HUES6 (cell line): ENCODE measurements around the gene SLC45A2.

ENCODE experiments used
- H3K27ac ChIP-seq: 2 replicates; pipeline ENCODE4 v1.7.0; 2013; ENCODE audit warnings: low read depth, mild to moderate bottlenecking, low read length, inconsistent platforms
- H3K27me3 ChIP-seq: 2 replicates; pipeline ENCODE4 v1.6.1; 2013; ENCODE audit warnings: low read length; ENCODE audit not compliant: control insufficient read depth, insufficient read depth
- H3K36me3 ChIP-seq: 2 replicates; pipeline ENCODE4 v1.6.1; 2013; ENCODE audit warnings: low read length; ENCODE audit not compliant: control insufficient read depth, insufficient read depth
- H3K4me1 ChIP-seq: 2 replicates; pipeline ENCODE4 v1.6.1; 2013; ENCODE audit warnings: low read length; ENCODE audit not compliant: control insufficient read depth, insufficient read depth
- H3K4me3 ChIP-seq: 2 replicates; pipeline ENCODE4 v1.5.1; 2013; ENCODE audit warnings: low read depth, low read length
- H3K9ac ChIP-seq: one replicate; pipeline ENCODE4 v1.6.1; 2013; ENCODE audit warnings: mild to moderate bottlenecking, low read length
- H3K9me3 ChIP-seq: 2 replicates; pipeline ENCODE4 v1.6.1; 2013; ENCODE audit warnings: low read depth, low read length; ENCODE audit not compliant: control insufficient read depth, insufficient read depth

SLC45A2 gene

DNA sequence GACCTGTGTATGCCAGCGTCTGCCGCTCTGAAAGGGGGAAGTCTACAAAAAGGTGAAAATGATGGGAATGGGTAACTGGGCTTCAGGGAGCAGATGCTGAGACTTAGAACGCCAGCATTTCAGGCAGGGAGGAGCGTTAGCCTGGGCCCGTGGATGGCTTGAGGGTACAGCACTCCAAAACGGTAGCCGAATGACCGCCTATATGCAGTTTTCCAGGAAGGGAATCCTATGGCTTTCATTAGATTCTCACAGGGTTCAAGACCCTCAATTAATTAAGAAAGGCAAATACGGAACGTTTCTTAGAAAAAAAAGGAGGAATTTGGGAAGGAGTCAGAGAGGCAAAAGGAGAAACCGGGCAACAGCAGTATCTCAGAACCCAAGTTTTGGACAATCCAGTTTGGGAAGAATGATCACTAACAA, 22.7 kb upstream of the SLC45A2 start:
- peak overlapping the region; percentile 93 for H3K4me3 ChIP-seq
- H3K4me1 ChIP-seq = peaks cover 10% of the 10 kb centered on the region
- H3K9ac ChIP-seq = peak overlapping the region; percentile 89
- H3K9me3 ChIP-seq = no peaks in the 10 kb centered on the region
- no peak overlapping the region; the same call in 1 of the 2 replicates for H3K27ac ChIP-seq
- no peaks in the 10 kb centered on the region for H3K27me3 ChIP-seq
- peaks cover 21% of the 10 kb centered on the region for H3K36me3 ChIP-seq

DNA sequence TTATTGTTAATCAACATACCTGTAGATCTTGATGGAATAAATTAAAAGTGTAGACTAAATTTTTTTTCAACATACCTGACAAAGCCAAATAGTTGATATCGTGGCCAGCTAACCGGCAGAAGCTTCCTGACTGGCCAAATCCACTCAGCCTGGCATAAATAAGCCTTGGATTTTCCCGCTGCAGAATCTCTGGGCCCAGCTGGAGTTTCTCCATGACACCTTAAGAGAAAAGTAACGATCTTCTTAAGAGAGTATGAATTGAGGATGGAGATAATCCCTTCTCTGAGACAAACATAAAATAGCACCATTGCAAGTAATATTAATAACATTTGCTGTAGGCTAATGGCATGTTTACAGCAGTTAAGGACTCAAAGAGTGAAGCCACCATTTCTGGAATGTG, 21.2 kb upstream of the SLC45A2 start:
- Histone ChIP-seq H3K9me3 (no peaks in the 10 kb centered on the region), H3K4me1 (peaks cover 19% of the 10 kb centered on the region), H3K27me3 (no peaks in the 10 kb centered on the region), H3K9ac (no peak overlapping the region), H3K27ac (no peak overlapping the region), H3K36me3 (peaks cover 21% of the 10 kb centered on the region), H3K4me3 (no peak overlapping the region)

DNA sequence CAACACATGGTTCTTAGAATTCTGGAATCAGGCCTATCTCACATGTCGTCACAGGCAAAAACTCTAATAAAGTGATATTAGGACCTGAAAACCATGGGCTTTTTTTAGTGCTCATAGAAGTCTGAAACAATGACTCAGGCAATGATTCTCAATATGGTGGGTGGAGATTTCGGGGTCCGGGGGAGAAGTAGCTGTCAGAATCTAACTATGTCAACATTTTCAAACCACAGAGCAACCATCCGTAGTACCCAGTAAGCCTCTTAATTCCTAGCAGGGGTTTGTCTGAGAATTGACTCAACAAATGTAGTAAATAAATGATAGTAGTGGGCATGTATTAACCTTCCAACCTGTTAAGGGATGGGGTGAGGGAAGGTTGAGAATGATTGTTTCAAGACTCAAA, 20.7 kb upstream of the SLC45A2 start:
- Histone ChIP-seq H3K9ac (no peak overlapping the region), H3K27ac (no peak overlapping the region), H3K27me3 (no peaks in the 10 kb centered on the region), H3K36me3 (peaks cover 21% of the 10 kb centered on the region), H3K9me3 (no peaks in the 10 kb centered on the region), H3K4me3 (no peak overlapping the region), H3K4me1 (peaks cover 19% of the 10 kb centered on the region)

DNA sequence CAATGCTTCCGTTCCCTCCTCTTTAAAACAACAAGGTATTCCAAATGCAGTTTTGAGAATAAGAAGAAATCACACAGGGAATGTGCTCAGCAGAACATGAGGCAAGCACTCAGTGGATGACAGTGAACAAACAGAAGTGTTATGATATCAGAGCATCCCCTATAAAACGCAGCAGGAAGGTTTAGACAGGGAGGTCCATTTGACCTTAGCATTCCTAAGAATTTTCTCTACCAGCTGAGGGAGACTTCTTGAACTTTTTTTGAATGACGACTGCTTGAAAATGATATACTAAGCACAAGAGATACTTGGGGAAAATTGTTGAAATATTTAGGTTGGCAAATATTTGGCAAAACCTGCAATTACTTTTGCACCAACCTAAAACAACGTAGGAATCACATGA, 19.4 kb upstream of the SLC45A2 start:
- peaks cover 19% of the 10 kb centered on the region for H3K4me1 ChIP-seq
- H3K27me3 ChIP-seq = no peaks in the 10 kb centered on the region
- H3K36me3 ChIP-seq = peaks cover 21% of the 10 kb centered on the region
- H3K4me3 ChIP-seq = no peak overlapping the region
- no peaks in the 10 kb centered on the region for H3K9me3 ChIP-seq
- H3K9ac ChIP-seq = no peak overlapping the region
- no peak overlapping the region for H3K27ac ChIP-seq

DNA sequence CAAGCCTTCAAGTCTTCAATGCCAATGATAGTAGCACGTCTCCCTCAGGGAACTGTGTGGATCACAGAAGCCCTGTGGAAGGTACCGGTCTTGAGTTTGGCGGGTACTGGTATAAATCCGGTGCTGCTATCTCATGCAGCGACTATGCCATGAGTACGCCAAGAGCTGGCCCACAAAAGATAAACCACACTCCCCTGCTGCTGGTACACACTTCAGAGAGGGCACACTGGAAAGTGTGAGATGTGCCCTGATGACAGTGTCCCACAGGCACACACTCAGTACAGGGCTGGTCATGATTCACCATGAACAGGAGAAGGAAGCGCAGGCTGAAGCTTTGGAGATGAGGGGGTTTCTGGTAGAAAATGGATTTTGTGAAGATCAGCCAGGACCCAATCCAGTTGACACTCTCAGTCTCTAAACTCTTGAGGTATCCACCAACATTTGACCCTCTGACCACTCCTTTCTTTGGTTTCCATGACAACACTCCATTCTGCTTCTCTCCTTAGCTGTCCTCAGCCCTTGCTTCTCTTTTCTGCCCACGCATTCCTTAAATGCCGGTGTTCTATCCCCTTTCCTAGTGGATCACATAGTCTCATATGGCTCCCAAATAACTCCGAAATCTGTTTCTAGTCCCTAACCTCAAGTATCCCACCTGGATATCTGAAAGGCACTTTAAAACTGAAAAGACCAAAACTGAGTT, 18.3 kb upstream of the SLC45A2 start:
- no peak overlapping the region for H3K9ac ChIP-seq

DNA sequence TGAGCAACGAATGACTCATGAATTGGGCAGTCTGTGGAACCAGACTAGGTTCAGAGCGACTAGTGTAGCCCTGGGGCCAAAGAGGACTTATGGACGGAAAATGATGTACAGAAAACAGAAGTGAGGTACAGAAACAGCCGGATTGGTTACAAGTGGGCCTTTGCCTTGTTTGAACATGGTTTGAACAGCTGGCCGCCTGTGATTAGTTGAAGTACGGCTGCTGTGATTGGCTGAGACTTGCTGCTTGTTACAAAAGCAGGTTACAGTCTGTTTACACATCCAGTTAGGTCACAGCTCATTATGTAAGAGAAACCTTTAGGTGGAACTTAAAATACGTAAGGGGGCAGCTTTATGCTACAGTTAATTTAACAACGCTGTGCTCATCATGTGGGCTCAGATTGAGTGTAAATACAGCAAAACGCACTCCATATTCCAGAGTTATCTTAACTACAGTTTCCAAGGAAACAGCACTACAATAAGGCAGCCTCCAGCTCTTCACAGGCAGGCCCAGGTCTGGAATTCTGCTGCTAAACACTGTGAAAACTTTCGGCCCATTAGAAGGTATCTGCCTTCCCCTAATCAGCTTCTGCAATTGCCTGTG, 16.8 kb upstream of the SLC45A2 start:
- H3K4me3 ChIP-seq = no peak overlapping the region
- H3K27ac ChIP-seq = no peak overlapping the region
- no peaks in the 10 kb centered on the region for H3K9me3 ChIP-seq
- no peak overlapping the region for H3K9ac ChIP-seq
- peaks cover 21% of the 10 kb centered on the region for H3K36me3 ChIP-seq
- peaks cover 9% of the 10 kb centered on the region; the same call in 1 of the 2 replicates for H3K4me1 ChIP-seq
- H3K27me3 ChIP-seq = no peaks in the 10 kb centered on the region

More for the DNA sequence above, 18.3 kb upstream of the SLC45A2 start:
- Histone ChIP-seq H3K4me1 (peaks cover 14% of the 10 kb centered on the region), H3K27me3 (no peaks in the 10 kb centered on the region), H3K27ac (no peak overlapping the region), H3K9me3 (no peaks in the 10 kb centered on the region), H3K4me3 (no peak overlapping the region), H3K36me3 (peaks cover 21% of the 10 kb centered on the region)

DNA sequence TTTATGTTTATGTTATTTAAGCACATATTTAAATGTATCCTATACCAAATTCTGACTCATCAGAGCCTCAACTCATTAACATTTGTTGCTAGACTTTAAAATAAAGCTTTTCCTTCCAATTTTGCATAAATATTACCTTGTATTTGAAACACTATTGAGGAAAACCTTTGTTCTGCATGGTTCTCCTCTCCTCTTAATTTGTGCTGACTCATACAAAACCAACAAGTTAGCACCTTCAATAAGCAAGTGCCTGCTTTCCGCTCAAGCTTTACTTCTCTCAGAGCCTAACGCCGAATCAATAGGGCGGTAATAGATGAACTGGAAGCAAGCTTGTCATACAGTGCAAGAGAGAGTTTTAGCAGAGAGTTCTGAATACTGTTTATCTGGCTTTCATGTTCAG, 15.5 kb upstream of the SLC45A2 start:
- Histone ChIP-seq H3K9ac (no peak overlapping the region), H3K27ac (no peak overlapping the region), H3K36me3 (peaks cover 21% of the 10 kb centered on the region), H3K4me3 (no peak overlapping the region), H3K27me3 (no peaks in the 10 kb centered on the region), H3K4me1 (peaks cover 9% of the 10 kb centered on the region; the same call in 1 of the 2 replicates), H3K9me3 (no peaks in the 10 kb centered on the region)

DNA sequence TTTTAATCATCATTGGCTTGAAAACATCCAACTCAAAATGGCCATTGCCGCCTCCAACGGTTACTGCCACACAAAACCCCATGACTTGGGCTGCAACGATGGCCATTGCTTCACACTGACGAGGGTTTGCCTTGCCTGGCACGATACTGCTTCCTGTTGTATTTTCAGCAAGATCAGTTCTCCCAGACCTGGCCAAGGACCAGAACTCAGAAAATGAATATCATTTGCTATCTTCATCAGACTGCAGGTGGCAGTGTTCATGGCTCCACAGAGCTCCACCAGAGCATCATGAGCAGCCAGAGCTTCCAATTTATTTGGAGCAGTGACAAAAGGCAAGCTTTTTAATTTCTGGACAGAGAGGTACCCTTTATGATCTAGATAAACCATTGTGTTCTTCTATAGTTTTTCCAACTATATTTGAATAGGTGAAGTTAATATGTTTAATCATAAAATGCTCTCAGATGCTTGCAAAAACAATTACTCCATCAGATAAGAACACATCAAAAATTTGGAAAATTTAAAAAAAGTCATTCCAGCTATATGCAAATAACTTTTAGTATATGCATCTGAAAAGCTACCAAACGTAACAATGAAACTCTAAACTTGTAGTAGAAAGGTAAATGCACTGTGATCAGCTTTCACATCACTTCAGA, 13.0 kb upstream of the SLC45A2 start:
- Histone ChIP-seq H3K9me3 (no peaks in the 10 kb centered on the region), H3K4me3 (no peak overlapping the region), H3K27me3 (no peaks in the 10 kb centered on the region), H3K27ac (no peak overlapping the region), H3K36me3 (peaks cover 2% of the 10 kb centered on the region; the same call in 1 of the 2 replicates), H3K9ac (no peak overlapping the region), H3K4me1 (peaks cover 9% of the 10 kb centered on the region; the same call in 1 of the 2 replicates)

DNA sequence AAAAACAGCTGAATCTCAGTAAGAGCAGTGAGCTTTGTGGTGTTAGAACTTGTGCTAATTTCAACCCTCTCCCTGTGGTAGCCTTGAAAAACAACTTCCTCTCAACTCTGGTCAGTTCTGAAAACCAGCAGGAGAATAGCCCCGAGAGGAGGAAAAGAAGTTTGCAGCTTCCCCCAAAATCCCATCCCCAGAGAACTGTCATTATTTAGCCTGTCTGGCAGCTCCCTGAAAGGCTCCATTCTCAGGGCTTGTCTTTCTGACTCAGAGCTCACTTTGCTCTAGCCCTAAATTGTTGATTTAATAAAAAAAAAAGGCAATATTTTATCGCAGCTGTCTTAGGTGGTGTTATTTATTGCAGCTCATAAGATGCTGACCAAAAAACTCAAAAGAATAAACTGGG, 11.4 kb upstream of the SLC45A2 start:
- H3K27ac ChIP-seq = no peak overlapping the region
- H3K4me1 ChIP-seq = peaks cover under 1% of the 10 kb centered on the region; the same call in 1 of the 2 replicates
- no peaks in the 10 kb centered on the region for H3K9me3 ChIP-seq
- no peaks in the 10 kb centered on the region for H3K36me3 ChIP-seq
- H3K9ac ChIP-seq = no peak overlapping the region
- H3K27me3 ChIP-seq = no peaks in the 10 kb centered on the region
- H3K4me3 ChIP-seq = no peak overlapping the region

DNA sequence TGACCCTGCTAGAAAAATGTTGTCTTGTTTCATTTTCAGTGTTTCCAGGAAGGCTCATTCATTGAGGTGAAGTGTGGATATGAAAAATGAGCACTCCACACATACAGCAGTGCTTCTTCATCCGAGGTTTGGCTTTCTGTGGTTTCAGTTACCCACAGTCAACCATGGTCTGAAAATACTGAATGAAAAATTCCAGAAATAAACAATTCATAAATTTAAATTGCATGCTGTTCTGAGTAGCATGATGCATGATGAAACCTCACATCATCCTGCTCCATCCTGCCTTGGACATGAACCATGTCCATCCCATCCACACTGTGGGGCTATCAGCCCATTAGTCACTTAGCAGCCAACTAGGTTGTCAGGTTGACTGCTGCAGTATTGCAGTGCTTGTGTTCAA, 10.4 kb upstream of the SLC45A2 start:
- Histone ChIP-seq H3K27me3 (no peaks in the 10 kb centered on the region), H3K36me3 (no peaks in the 10 kb centered on the region), H3K4me1 (no peaks in the 10 kb centered on the region), H3K27ac (no peak overlapping the region), H3K9me3 (no peaks in the 10 kb centered on the region), H3K4me3 (no peak overlapping the region), H3K9ac (no peak overlapping the region)

DNA sequence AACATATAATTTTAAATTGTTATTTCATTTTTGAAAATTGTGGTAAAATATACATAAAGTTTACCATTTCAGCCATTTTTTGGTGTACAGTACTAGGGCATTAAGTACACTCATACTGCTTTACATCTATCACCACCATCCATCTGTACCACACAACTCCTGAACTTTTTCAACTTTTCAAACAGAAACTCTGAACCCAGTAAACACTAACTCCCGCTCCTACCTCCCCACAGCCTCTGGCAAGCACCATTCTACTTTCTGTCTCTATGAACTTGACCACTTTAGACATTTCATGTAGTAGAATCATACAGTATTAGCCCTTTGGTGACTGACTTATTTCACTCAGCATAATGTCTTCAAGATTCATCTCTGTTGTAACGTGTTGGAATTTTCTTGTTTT, 8.4 kb upstream of the SLC45A2 start:
- Histone ChIP-seq H3K9me3 (peaks cover 4% of the 10 kb centered on the region; the same call in 1 of the 2 replicates), H3K27ac (no peak overlapping the region), H3K9ac (no peak overlapping the region), H3K4me3 (no peak overlapping the region), H3K36me3 (peaks cover 15% of the 10 kb centered on the region), H3K4me1 (no peaks in the 10 kb centered on the region), H3K27me3 (no peaks in the 10 kb centered on the region)
